Endothelial cell of umbilical vein (primary cell): ENCODE measurements around the gene TF. TPM values are rescaled to one million over a fixed set of nuclear protein-coding genes. Genes with fewer than 3 reads are reported as not detected.

Experiments
- BruUV-seq: library from RNA; stranded (reverse); fragments of 400-500 nt; replicated peaks from 2 replicates; lab custom pipeline; 2021; lab: Mats Ljungman, UMichigan
- CTCF ChIA-PET: fragments of 300-600, 350-600 bp; sonication (Branson Sonifier 250); formaldehyde crosslinking; loops from one replicate; lab custom pipeline; 2021; ENCODE audit warnings: antibody characterized with exemption, inconsistent platforms; lab: Charles Lee
- POLR2A ChIA-PET: fragments of 300-600, 350-600 bp; sonication (Branson Sonifier 250); formaldehyde crosslinking; loops from one replicate; lab custom pipeline; 2021; ENCODE audit warnings: antibody characterized with exemption, inconsistent platforms; lab: Charles Lee
- DNase-seq: peaks from one replicate; pipeline ENCODE4 v3.0.0-alpha.2; 2011; ENCODE audit warnings: low read depth, low spot score
- FAIRE-seq: peaks from 2 replicates; lab custom pipeline; 2011; peaks lifted over from hg19 to GRCh38; lab: Jason Lieb, UNC
- H2AFZ ChIP-seq: 2 replicates; pipeline ENCODE4 v1.6.0; 2012; ENCODE audit warnings: low read depth, low read length, control low read depth, inconsistent platforms
- H3K27ac ChIP-seq: 2 replicates; pipeline ENCODE4 v1.5.1; 2011; ENCODE audit warnings: low read depth, mild to moderate bottlenecking, control low read depth, low read length, moderate library complexity; ENCODE audit not compliant: insufficient read depth
- H3K27me3 ChIP-seq, 2 experiments: 2 replicates each; pipeline versions ENCODE4 v1.6.0 to v1.6.1; 2011; ENCODE audit warnings: low read length in 2 of 2, mixed read lengths in 1 of 2; ENCODE audit not compliant: control insufficient read depth in 2 of 2, insufficient read depth in 2 of 2
- H3K36me3 ChIP-seq, 2 experiments: 2 replicates in 1 of 2; 3 replicates in 1 of 2; pipeline ENCODE4 v1.5.1; 2011; ENCODE audit warnings: low read length in 2 of 2, mild to moderate bottlenecking in 1 of 2, moderate library complexity in 1 of 2; ENCODE audit not compliant: control insufficient read depth in 2 of 2, insufficient read depth in 2 of 2; ENCODE audit errors: extremely low read depth in 1 of 2
- H3K4me1 ChIP-seq: 3 replicates; pipeline ENCODE4 v1.5.1; 2011; ENCODE audit warnings: mild to moderate bottlenecking, low read length; ENCODE audit not compliant: control insufficient read depth, insufficient read depth; ENCODE audit errors: extremely low read depth
- H3K4me2 ChIP-seq: 2 replicates; pipeline ENCODE4 v1.6.1; 2011; ENCODE audit warnings: low read length, control low read depth, mixed read lengths; ENCODE audit not compliant: insufficient read depth
- H3K4me3 ChIP-seq, 3 experiments: fragments of 200-600 bp in 1 of 3; sonication (generic), shearing (Covaris generic) in 1 of 3; replicated peaks in 1 of 3; 2 replicates each; pipeline ENCODE4 v1.5.1; 2011 to 2016; ENCODE audit warnings: control low read depth in 3 of 3, low read length in 3 of 3, mild to moderate bottlenecking in 2 of 3, inconsistent platforms in 1 of 3, low read depth in 1 of 3, moderate library complexity in 1 of 3; ENCODE audit not compliant: insufficient read depth in 1 of 3
- H3K79me2 ChIP-seq: 2 replicates; pipeline ENCODE4 v1.6.0; 2012; ENCODE audit warnings: low read length, inconsistent platforms; ENCODE audit not compliant: control insufficient read depth, insufficient read depth
- H3K9ac ChIP-seq: replicated peaks from 2 replicates; pipeline ENCODE3; 2011; ENCODE audit warnings: low read length, control low read depth; ENCODE audit not compliant: insufficient read depth; ENCODE audit errors: extremely low read depth
- H3K9me1 ChIP-seq: replicated peaks from 3 replicates; pipeline ENCODE4 v1.6.0; 2011; ENCODE audit warnings: mild to moderate bottlenecking, low read length; ENCODE audit not compliant: control insufficient read depth, insufficient read depth; ENCODE audit errors: extremely low read depth
- H3K9me3 ChIP-seq: replicated peaks from 2 replicates; pipeline ENCODE4 v1.5.1; 2012; ENCODE audit warnings: low read length, inconsistent platforms; ENCODE audit not compliant: control insufficient read depth, insufficient read depth
- H4K20me1 ChIP-seq: replicated peaks from 2 replicates; pipeline ENCODE3; 2011; ENCODE audit warnings: mild to moderate bottlenecking, low read length; ENCODE audit not compliant: control insufficient read depth, insufficient read depth; ENCODE audit errors: extremely low read depth
- CTCF ChIP-seq, 2 donors: IDR thresholded peaks; 1 replicate in 1 of 2; 2 replicates in 1 of 2; pipeline ENCODE4 v1.5.1; 2011; ENCODE audit warnings: low read length in 2 of 2, mild to moderate bottlenecking in 2 of 2, moderate library complexity in 2 of 2, control low read depth in 1 of 2, inconsistent platforms in 1 of 2, low read depth in 1 of 2; ENCODE audit not compliant: insufficient read depth in 1 of 2; ENCODE audit errors: extremely low read depth in 1 of 2
- EZH2 ChIP-seq: IDR thresholded peaks from 2 replicates; pipeline ENCODE4 v1.6.1; 2012; ENCODE audit warnings: borderline replicate concordance, low read depth, mild to moderate bottlenecking, moderate library complexity, low read length, inconsistent platforms; ENCODE audit not compliant: severe bottlenecking
- FOS ChIP-seq: IDR thresholded peaks from 2 replicates; pipeline ENCODE4 v1.6.1; 2011; ENCODE audit warnings: mild to moderate bottlenecking, low read length, moderate library complexity, borderline replicate concordance; ENCODE audit not compliant: insufficient read depth
- GATA2 ChIP-seq: IDR thresholded peaks from 2 replicates; pipeline ENCODE4 v1.7.0; 2011; ENCODE audit warnings: low read depth, mild to moderate bottlenecking, moderate library complexity, mixed read lengths, low read length; ENCODE audit not compliant: insufficient read length, insufficient read depth
- JUN ChIP-seq: IDR thresholded peaks from 2 replicates; pipeline ENCODE4 v1.6.1; 2011; ENCODE audit warnings: borderline replicate concordance, low read depth; ENCODE audit not compliant: insufficient read length, insufficient read depth
- MYC ChIP-seq: IDR thresholded peaks from one replicate; pipeline ENCODE4 v1.6.1; 2011; ENCODE audit warnings: mild to moderate bottlenecking, low read depth, low read length
- POLR2A ChIP-seq: IDR thresholded peaks from 2 replicates; pipeline ENCODE4 v1.6.1; 2012; ENCODE audit warnings: low read depth, mild to moderate bottlenecking, control low read depth, low read length
- POLR2AphosphoS5 ChIP-seq: IDR thresholded peaks from 2 replicates; pipeline ENCODE4 v1.6.1; 2012; ENCODE audit warnings: low read depth, mild to moderate bottlenecking, control low read depth, low read length, moderate library complexity; ENCODE audit not compliant: insufficient read depth
- dilution Hi-C: fragments of 300-500 bp; cut with MboI; formaldehyde crosslinking; loops from one replicate; pipeline ENCODE4 v1.15.0; 2019; ENCODE audit warnings: low sequenced_read_pairs; ENCODE audit not compliant: extremely low pct_ligation_motif_present
- intact Hi-C: fragments of 100-400 bp; cut with micrococcal nuclease; formaldehyde crosslinking; loops from one replicate; pipeline ENCODE4 v1.10.0; 2022
- polyA plus RNA-seq, 4 experiments: library from polyadenylated mRNA; depleted of rRNA in 3 of 4; stranded (reverse) in 3 of 4; unstranded in 1 of 4; fragments of >200 nt; gene quantifications; 2 replicates each; pipeline versions ENCODE4 v1.2.1 to v1.2.3, GENCODE V29; 2011 to 2012; ENCODE audit warnings: missing spikeins in 1 of 4
- total RNA-seq: library from RNA; stranded (reverse); gene quantifications from 2 replicates; pipeline ENCODE4 v1.2.3, GENCODE V29; 2021
- TF ChIP-seq, protein P1 (sequence below): IDR thresholded peaks from 2 replicates; pipeline ENCODE4 v1.6.1; 2011; ENCODE audit not compliant: insufficient read depth, insufficient read length

TF gene
- total and polyA plus RNA-seq, 2 donors (not counting 3 experiments of a cell fraction or from before 2014, with no cell fraction given) = 0.32 to 0.69 TPM

- peaks cover 14% of the 10 kb centered on the region in 2 experiments for H3K27me3 ChIP-seq
- intact Hi-C loops (loop anchor here (10.0 kb wide), 2 partner anchors 349 to 1079 kb away; partner anchors contain the start of gene NPHP3), dilution Hi-C loops (no loop called here)
- no peak for TF ChIP-seq JUN
- TF ChIP-seq EZH2 = no peak
- TF ChIP-seq POLR2AphosphoS5 = no peak
- no peak for TF ChIP-seq MYC
- TF ChIP-seq GATA2 = no peak
- TF ChIP-seq FOS = no peak
- TF ChIP-seq, protein P1, sequence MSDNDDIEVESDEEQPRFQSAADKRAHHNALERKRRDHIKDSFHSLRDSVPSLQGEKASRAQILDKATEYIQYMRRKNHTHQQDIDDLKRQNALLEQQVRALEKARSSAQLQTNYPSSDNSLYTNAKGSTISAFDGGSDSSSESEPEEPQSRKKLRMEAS = no peak
- TF ChIP-seq CTCF (IDR thresholded peaks at IDR 0.05; ENCODE audit: extremely low read depth in 1 of 2, insufficient read depth in 1 of 2, low read depth in 1 of 2, low read length in 2 of 2) = no peak
- no peak for TF ChIP-seq POLR2A
- peaks cover 0 to 5% of the 10 kb centered on the region in 2 experiments for H3K36me3 ChIP-seq
- H2AFZ ChIP-seq = no peak overlapping the region
- no peaks in the 10 kb centered on the region for H3K9me1 ChIP-seq
- BruUV-seq = no TSS peak
- ChIA-PET CTCF (no interaction called here), POLR2A (no interaction called here)
- no peaks in the 10 kb centered on the region for H3K9me3 ChIP-seq
- no peaks in the 10 kb centered on the region for H4K20me1 ChIP-seq
- peaks cover 8% of the 10 kb centered on the region for H3K79me2 ChIP-seq
- no peak overlapping the region for H3K4me2 ChIP-seq
- H3K9ac ChIP-seq = no peak overlapping the region
- peaks cover 6% of the 10 kb centered on the region for H3K4me1 ChIP-seq
- DNase-seq = no peak
- no peak overlapping the region for H3K27ac ChIP-seq
- H3K4me3 ChIP-seq = no peak overlapping the region
- no peak for FAIRE-seq
Measured at GRCh38 chr3:133803469-133803868, 57.3 kb downstream of the TF start.
